ENCODE results near the gene CNTN1. TPM values are rescaled to one million over a fixed set of nuclear protein-coding genes. Genes with fewer than 3 reads are reported as not detected.

CNTN1 gene
- total RNA-seq (ENCODE audit: low replicate concordance) = 3.6 and 18.5 TPM in 2 replicates

DNA sequence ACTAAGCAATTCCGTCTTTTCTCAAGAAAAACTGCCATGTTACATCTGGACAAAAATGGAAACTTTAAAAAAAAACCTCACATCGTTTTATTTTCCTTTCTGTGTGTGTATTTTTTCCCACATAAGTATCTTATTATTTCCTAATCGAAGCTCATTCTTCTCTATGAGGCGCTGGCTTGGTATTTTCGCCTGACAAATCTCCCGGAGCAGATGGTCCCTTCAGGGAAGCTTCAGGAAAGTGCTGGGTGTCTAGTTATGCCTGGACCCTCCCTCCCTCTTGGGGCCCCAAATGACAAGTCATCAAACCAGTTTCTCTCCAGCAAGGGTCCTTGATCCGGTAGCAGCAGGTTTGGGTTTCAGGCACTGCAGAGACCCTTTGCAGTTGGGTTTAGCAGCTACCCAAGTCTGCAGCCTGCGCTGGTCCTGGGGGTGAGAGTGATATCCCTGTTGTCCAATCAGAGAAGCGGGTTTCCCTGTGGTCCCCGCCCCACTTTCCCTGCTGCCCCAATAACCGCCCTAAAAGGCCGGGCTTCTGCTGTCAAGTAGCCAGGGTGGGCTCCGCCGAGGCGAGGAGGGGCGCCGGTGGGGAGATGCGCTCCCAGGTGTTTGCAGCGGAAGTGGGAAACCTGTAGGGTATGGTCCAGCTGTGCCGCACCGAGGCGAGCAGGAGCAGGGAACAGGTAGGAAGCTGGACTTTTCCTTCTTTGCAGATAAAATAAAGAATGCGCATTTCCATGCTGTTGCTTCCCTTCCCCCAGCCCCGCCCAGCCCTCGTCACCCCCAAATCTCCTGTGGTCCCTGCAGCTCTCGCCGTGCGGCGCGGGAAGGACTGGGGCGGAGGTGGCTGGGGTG lies at the start of gene CNTN1:
Gene CNTN1 (plus strand): TSS at position 527 of the 852 bp plus-strand sequence.

